Liver (tissue), 3 donors: Measurements from ENCODE around the gene TENT5C.

Source experiments
- FOXA1 ChIP-seq: IDR thresholded peaks from 2 replicates; pipeline ENCODE4 v1.6.1; 2016; ENCODE audit warnings: antibody characterized with exemption
- HNF4A ChIP-seq, 2 donors: conservative IDR thresholded peaks; 2 replicates each; pipeline ENCODE4 v1.6.1; 2016; ENCODE audit warnings: antibody characterized with exemption in 2 of 2, mild to moderate bottlenecking in 2 of 2
- HNF4G ChIP-seq: IDR thresholded peaks from 2 replicates; pipeline ENCODE4 v1.6.1; 2016; ENCODE audit warnings: antibody characterized with exemption
- JUND ChIP-seq, 2 donors: IDR thresholded peaks; 2 replicates each; pipeline ENCODE4 v1.6.1; 2016; ENCODE audit warnings: antibody characterized with exemption in 2 of 2
- RAD21 ChIP-seq, 2 donors: IDR thresholded peaks; 2 replicates each; pipeline ENCODE4 v1.6.1; 2016; ENCODE audit warnings: antibody characterized with exemption in 2 of 2, mild to moderate bottlenecking in 2 of 2
- RXRA ChIP-seq, 2 donors: IDR thresholded peaks; 2 replicates each; pipeline ENCODE4 v1.6.1; 2017 to 2018; ENCODE audit warnings: antibody characterized with exemption in 2 of 2, mild to moderate bottlenecking in 1 of 2
- SP1 ChIP-seq: IDR thresholded peaks from 2 replicates; pipeline ENCODE4 v1.6.1; 2018; ENCODE audit warnings: antibody characterized with exemption, mild to moderate bottlenecking
- TF ChIP-seq, protein P1 (sequence below): fragments of 150-350 bp; IDR thresholded peaks from 2 replicates; pipeline ENCODE4 v1.5.1; 2017; ENCODE audit warnings: improper control_type of control experiment, low read depth, low read length; ENCODE audit not compliant: missing input control
- TF ChIP-seq, protein P2 (sequence below): IDR thresholded peaks from 2 replicates; pipeline ENCODE4 v1.6.1; 2016; ENCODE audit warnings: antibody characterized with exemption, mild to moderate bottlenecking
- TF ChIP-seq, protein P3 (sequence below): IDR thresholded peaks from 2 replicates; pipeline ENCODE4 v1.6.1; 2016; ENCODE audit warnings: antibody characterized with exemption
- TF ChIP-seq, protein P4 (sequence below): IDR thresholded peaks from 2 replicates; pipeline ENCODE4 v1.6.1; 2016; ENCODE audit warnings: antibody characterized with exemption
- donor health status: healthy.
- donor health status: healthy.

DNA sequence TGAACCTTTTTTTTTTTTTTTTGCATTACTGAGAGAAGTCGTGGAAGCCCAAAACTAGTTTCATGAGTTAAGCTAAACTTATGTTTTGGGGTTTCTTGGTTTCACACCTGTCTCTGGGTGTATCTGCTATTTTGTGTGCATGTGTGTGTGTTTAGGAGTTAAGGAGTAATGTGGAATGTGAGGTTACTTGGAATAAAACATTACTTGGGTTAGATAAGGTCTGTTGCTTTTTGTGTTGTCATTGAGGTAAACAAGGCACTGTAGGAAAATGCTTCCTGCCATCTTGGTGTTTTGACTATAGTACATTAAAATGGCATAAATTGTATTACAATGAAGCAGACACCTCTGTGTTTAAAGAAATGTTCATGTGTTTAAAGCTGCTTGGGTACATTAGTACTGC is 2.9 kb downstream of the TENT5C start:
- TF ChIP-seq HNF4A (conservative IDR thresholded peaks at IDR 0.05) (no peak), FOXA1 (no peak), RAD21 (IDR thresholded peaks at IDR 0.05) (no peak), JUND (IDR thresholded peaks at IDR 0.05) (no peak), SP1 (no peak), HNF4G (no peak), RXRA (IDR thresholded peaks at IDR 0.05) (no peak)
- TF ChIP-seq, protein P1, sequence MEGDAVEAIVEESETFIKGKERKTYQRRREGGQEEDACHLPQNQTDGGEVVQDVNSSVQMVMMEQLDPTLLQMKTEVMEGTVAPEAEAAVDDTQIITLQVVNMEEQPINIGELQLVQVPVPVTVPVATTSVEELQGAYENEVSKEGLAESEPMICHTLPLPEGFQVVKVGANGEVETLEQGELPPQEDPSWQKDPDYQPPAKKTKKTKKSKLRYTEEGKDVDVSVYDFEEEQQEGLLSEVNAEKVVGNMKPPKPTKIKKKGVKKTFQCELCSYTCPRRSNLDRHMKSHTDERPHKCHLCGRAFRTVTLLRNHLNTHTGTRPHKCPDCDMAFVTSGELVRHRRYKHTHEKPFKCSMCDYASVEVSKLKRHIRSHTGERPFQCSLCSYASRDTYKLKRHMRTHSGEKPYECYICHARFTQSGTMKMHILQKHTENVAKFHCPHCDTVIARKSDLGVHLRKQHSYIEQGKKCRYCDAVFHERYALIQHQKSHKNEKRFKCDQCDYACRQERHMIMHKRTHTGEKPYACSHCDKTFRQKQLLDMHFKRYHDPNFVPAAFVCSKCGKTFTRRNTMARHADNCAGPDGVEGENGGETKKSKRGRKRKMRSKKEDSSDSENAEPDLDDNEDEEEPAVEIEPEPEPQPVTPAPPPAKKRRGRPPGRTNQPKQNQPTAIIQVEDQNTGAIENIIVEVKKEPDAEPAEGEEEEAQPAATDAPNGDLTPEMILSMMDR: no peak
- TF ChIP-seq, protein P2, sequence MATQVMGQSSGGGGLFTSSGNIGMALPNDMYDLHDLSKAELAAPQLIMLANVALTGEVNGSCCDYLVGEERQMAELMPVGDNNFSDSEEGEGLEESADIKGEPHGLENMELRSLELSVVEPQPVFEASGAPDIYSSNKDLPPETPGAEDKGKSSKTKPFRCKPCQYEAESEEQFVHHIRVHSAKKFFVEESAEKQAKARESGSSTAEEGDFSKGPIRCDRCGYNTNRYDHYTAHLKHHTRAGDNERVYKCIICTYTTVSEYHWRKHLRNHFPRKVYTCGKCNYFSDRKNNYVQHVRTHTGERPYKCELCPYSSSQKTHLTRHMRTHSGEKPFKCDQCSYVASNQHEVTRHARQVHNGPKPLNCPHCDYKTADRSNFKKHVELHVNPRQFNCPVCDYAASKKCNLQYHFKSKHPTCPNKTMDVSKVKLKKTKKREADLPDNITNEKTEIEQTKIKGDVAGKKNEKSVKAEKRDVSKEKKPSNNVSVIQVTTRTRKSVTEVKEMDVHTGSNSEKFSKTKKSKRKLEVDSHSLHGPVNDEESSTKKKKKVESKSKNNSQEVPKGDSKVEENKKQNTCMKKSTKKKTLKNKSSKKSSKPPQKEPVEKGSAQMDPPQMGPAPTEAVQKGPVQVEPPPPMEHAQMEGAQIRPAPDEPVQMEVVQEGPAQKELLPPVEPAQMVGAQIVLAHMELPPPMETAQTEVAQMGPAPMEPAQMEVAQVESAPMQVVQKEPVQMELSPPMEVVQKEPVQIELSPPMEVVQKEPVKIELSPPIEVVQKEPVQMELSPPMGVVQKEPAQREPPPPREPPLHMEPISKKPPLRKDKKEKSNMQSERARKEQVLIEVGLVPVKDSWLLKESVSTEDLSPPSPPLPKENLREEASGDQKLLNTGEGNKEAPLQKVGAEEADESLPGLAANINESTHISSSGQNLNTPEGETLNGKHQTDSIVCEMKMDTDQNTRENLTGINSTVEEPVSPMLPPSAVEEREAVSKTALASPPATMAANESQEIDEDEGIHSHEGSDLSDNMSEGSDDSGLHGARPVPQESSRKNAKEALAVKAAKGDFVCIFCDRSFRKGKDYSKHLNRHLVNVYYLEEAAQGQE: no peak
- TF ChIP-seq, protein P3, sequence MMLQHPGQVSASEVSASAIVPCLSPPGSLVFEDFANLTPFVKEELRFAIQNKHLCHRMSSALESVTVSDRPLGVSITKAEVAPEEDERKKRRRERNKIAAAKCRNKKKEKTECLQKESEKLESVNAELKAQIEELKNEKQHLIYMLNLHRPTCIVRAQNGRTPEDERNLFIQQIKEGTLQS: no peak
- TF ChIP-seq, protein P4, sequence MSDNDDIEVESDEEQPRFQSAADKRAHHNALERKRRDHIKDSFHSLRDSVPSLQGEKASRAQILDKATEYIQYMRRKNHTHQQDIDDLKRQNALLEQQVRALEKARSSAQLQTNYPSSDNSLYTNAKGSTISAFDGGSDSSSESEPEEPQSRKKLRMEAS: no peak
